B cell (primary cell): ENCODE data around the gene TSPAN9.

Experiments
- EZH2 ChIP-seq: IDR thresholded peaks from 2 replicates; pipeline ENCODE4 v1.6.1; 2012; ENCODE audit warnings: borderline replicate concordance, low read depth, mild to moderate bottlenecking, moderate library complexity, low read length; ENCODE audit not compliant: insufficient read depth, poor library complexity, severe bottlenecking
- TF ChIP-seq, protein P1 (sequence below): fragments of 200-600 bp; IDR thresholded peaks from one replicate; pipeline ENCODE4 v1.8.0; 2022; ENCODE audit warnings: antibody characterized with exemption, mild to moderate bottlenecking

DNA sequence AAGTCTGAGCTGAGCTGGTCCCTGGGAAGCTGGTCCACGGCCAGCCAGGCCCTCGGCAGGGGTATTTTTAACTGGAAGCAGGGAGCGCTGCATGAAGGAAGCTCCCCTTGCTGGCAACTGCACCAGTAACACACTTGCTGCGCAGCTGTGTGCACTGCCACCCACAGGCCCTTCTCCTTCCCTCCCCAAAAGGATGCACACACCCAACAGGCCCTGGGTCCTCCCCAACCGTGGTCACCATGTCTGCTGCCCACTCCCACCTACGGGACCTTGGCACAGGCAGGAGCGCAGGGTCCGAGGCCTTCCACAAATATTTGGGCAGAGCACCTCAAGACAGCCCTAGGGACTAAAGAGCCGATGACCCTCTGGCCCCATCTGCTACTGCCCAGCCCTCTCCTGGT, 256.8 kb downstream of the TSPAN9 start:
- TF ChIP-seq EZH2: no peak
- TF ChIP-seq, protein P1, sequence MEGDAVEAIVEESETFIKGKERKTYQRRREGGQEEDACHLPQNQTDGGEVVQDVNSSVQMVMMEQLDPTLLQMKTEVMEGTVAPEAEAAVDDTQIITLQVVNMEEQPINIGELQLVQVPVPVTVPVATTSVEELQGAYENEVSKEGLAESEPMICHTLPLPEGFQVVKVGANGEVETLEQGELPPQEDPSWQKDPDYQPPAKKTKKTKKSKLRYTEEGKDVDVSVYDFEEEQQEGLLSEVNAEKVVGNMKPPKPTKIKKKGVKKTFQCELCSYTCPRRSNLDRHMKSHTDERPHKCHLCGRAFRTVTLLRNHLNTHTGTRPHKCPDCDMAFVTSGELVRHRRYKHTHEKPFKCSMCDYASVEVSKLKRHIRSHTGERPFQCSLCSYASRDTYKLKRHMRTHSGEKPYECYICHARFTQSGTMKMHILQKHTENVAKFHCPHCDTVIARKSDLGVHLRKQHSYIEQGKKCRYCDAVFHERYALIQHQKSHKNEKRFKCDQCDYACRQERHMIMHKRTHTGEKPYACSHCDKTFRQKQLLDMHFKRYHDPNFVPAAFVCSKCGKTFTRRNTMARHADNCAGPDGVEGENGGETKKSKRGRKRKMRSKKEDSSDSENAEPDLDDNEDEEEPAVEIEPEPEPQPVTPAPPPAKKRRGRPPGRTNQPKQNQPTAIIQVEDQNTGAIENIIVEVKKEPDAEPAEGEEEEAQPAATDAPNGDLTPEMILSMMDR: no peak
